Vagina (tissue), 2 donors: ENCODE data around the gene GATA6. TPM values are rescaled to one million over a fixed set of nuclear protein-coding genes. Genes with fewer than 3 reads are reported as not detected.

ENCODE experiments used
- DNase-seq, 2 donors: peaks; one replicate each; pipeline ENCODE4 v3.0.0-alpha.2; 2017; ENCODE audit errors: extremely low spot score in 2 of 2
- H3K27ac ChIP-seq: fragments of 200-600 bp; sonication (generic); one replicate; pipeline ENCODE4 v1.5.1; 2019
- H3K27me3 ChIP-seq: fragments of 200-600 bp; sonication (generic); one replicate; pipeline ENCODE4 v1.5.1; 2019
- H3K36me3 ChIP-seq, 2 donors: fragments of 200-600 bp; sonication (generic); one replicate each; pipeline ENCODE4 v1.5.1; 2017 to 2019
- H3K4me1 ChIP-seq: fragments of 200-600 bp; sonication (generic); one replicate; pipeline ENCODE4 v1.5.1; 2019
- H3K4me3 ChIP-seq, 2 donors: fragments of 200-600 bp; sonication (generic); 1 replicate in 1 of 2; 2 replicates in 1 of 2; pipeline ENCODE4 v1.5.1; 2016 to 2019
- H3K9me3 ChIP-seq: fragments of 200-600 bp; sonication (generic); one replicate; pipeline ENCODE4 v1.5.1; 2019
- POLR2A ChIP-seq, 2 donors: fragments of 450-650 bp; IDR thresholded peaks; one replicate each; pipeline ENCODE4 v1.6.1; 2017; ENCODE audit warnings: antibody characterized with exemption in 2 of 2, mild to moderate bottlenecking in 2 of 2, moderate library complexity in 2 of 2
- POLR2AphosphoS5 ChIP-seq, 2 donors: sonication (generic); formaldehyde crosslinking; IDR thresholded peaks; one replicate each; pipeline ENCODE4 v1.9.0; 2017; ENCODE audit warnings: antibody characterized with exemption in 2 of 2, mild to moderate bottlenecking in 2 of 2, low read depth in 1 of 2; ENCODE audit not compliant: insufficient read depth in 1 of 2
- intact Hi-C: fragments of 100-400 bp; cut with DNase I; formaldehyde crosslinking; loops from one replicate; pipeline ENCODE4 v1.15.1; 2023
- total RNA-seq: library from RNA; depleted of rRNA; stranded (reverse); fragments of >200 nt; gene quantifications from one replicate; pipeline ENCODE4 v1.2.3, GENCODE V29; 2016
- TF ChIP-seq, protein P1 (sequence below), 3 experiments: fragments of 450-650 bp in 2 of 3; fragments of 200-600 bp in 1 of 3; sonication (generic) in 1 of 3; IDR thresholded peaks; one replicate each; pipeline ENCODE4 v1.5.1; 2017 to 2019; ENCODE audit warnings: antibody characterized with exemption in 3 of 3, mild to moderate bottlenecking in 2 of 3, moderate library complexity in 2 of 3

The GATA6 gene
- total RNA-seq, 1 donor from 2014 or later: 9.8 TPM

DNA sequence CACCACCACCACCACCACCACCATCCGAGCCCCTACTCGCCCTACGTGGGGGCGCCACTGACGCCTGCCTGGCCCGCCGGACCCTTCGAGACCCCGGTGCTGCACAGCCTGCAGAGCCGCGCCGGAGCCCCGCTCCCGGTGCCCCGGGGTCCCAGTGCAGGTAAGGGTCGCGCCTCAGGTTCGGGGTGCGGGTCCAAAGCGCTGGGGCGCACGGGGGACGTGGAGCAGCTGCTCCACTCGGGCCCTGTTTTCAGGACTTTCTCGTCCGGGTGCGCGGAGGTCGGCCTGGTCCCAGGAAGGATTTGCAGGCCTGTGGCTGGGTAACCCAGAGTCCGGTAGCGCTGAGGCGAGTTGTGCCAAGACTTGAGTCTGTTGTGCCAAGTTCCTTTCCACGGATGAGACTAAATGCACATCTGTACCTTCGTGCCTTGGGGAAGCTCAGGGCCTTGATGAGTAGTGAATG lies 2.8 kb downstream of the GATA6 start:
- no peaks in the 10 kb centered on the region for H3K36me3 ChIP-seq
- no peaks in the 10 kb centered on the region for H3K9me3 ChIP-seq

DNA sequence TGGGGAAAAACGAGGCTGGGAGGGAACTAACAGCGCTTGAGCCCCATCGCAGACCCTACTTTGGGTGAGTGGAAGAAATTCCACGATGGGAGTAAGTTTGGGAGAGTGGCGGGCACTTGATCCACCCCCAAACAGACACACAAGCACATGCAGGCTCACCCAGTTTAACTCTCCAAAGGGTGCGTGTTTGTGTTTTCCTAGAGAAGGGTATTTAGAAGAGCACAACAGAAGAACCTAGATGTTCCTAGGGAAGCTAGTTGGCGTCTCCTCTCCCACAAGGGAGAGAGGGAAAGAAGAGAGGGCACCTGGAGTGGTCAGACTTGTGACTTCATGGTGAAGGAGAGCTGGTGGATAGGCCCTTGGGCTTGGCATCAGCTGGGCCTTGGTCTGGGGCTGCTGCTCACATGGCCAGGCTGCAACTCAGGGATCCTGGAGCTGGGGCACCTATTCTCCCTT lies 3.2 kb downstream of the GATA6 start:
- intact Hi-C loops: loop anchor here (10.0 kb wide), 1 partner anchor 292 kb away; no protein-coding TSS in a partner anchor
- H3K36me3 ChIP-seq: no peaks in the 10 kb centered on the region
- TF ChIP-seq POLR2AphosphoS5 (IDR thresholded peaks at IDR 0.05; ENCODE audit: insufficient read depth in 1 of 2, low read depth in 1 of 2) (no peak), POLR2A (IDR thresholded peaks at IDR 0.05) (no peak)
- TF ChIP-seq, protein P1, sequence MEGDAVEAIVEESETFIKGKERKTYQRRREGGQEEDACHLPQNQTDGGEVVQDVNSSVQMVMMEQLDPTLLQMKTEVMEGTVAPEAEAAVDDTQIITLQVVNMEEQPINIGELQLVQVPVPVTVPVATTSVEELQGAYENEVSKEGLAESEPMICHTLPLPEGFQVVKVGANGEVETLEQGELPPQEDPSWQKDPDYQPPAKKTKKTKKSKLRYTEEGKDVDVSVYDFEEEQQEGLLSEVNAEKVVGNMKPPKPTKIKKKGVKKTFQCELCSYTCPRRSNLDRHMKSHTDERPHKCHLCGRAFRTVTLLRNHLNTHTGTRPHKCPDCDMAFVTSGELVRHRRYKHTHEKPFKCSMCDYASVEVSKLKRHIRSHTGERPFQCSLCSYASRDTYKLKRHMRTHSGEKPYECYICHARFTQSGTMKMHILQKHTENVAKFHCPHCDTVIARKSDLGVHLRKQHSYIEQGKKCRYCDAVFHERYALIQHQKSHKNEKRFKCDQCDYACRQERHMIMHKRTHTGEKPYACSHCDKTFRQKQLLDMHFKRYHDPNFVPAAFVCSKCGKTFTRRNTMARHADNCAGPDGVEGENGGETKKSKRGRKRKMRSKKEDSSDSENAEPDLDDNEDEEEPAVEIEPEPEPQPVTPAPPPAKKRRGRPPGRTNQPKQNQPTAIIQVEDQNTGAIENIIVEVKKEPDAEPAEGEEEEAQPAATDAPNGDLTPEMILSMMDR (IDR thresholded peaks at IDR 0.05): no peak
- peaks cover 4% of the 10 kb centered on the region for H3K27me3 ChIP-seq
- DNase-seq: no peak
- H3K9me3 ChIP-seq: no peaks in the 10 kb centered on the region
- H3K4me3 ChIP-seq: peak overlapping the region; percentile 66 to 68
- peaks cover 26% of the 10 kb centered on the region for H3K4me1 ChIP-seq
- no peak overlapping the region for H3K27ac ChIP-seq

More for the DNA sequence above, 2.8 kb downstream of the GATA6 start:
- H3K4me1 ChIP-seq: peaks cover 31% of the 10 kb centered on the region
- TF ChIP-seq POLR2A (IDR thresholded peaks at IDR 0.05) (no peak), POLR2AphosphoS5 (IDR thresholded peaks at IDR 0.05; ENCODE audit: insufficient read depth in 1 of 2, low read depth in 1 of 2) (no peak)
- TF ChIP-seq, protein P1 (IDR thresholded peaks at IDR 0.05): no peak
- no peak overlapping the region for H3K27ac ChIP-seq
- no peak for DNase-seq
- peak overlapping the region; percentile 66 to 68 for H3K4me3 ChIP-seq
- intact Hi-C loops: loop anchor here (10.0 kb wide), 1 partner anchor 293 kb away; no protein-coding TSS in a partner anchor
- H3K27me3 ChIP-seq: peaks cover 4% of the 10 kb centered on the region

- DNase-seq: no peak
- intact Hi-C loops: loop anchor here (10.0 kb wide), 1 partner anchor 291 kb away; no protein-coding TSS in a partner anchor
- peaks cover 19% of the 10 kb centered on the region for H3K4me1 ChIP-seq
- H3K27me3 ChIP-seq: peaks cover 1% of the 10 kb centered on the region
- H3K36me3 ChIP-seq: no peaks in the 10 kb centered on the region
- H3K4me3 ChIP-seq: no peak overlapping the region
- no peaks in the 10 kb centered on the region for H3K9me3 ChIP-seq
- H3K27ac ChIP-seq: no peak overlapping the region
- no peak for TF ChIP-seq POLR2A (IDR thresholded peaks at IDR 0.05)
- no peak for TF ChIP-seq POLR2AphosphoS5 (IDR thresholded peaks at IDR 0.05; ENCODE audit: insufficient read depth in 1 of 2, low read depth in 1 of 2)
- TF ChIP-seq, protein P1 (IDR thresholded peaks at IDR 0.05): no peak
These were observed 4.0 kb downstream of the GATA6 start for GRCh38 chr18:22173221-22173927.

- no peak overlapping the region for H3K27ac ChIP-seq
These were observed 4.5 kb downstream of the GATA6 start for GRCh38 chr18:22173928-22174301.

More at GRCh38 chr18:22173928-22174301, 4.5 kb downstream of the GATA6 start:
- TF ChIP-seq POLR2A (IDR thresholded peaks at IDR 0.05) (no peak), POLR2AphosphoS5 (IDR thresholded peaks at IDR 0.05; ENCODE audit: insufficient read depth in 1 of 2, low read depth in 1 of 2) (no peak)
- TF ChIP-seq, protein P1 (IDR thresholded peaks at IDR 0.05): no peak
- Histone ChIP-seq H3K27me3 (no peaks in the 10 kb centered on the region), H3K9me3 (no peaks in the 10 kb centered on the region), H3K4me1 (peaks cover 13% of the 10 kb centered on the region), H3K4me3 (no peak overlapping the region), H3K36me3 (no peaks in the 10 kb centered on the region)
- no peak for DNase-seq
- intact Hi-C loops: loop anchor here (10.0 kb wide), 1 partner anchor 291 kb away; no protein-coding TSS in a partner anchor
